DMS53 treated with DMSO at 0.1 percent for 48 hours (cell line): ENCODE results near the gene CYTH1.
A peak's percentile ranks its signal among the peaks of the same experiment; 100 is the strongest.

Experiments
- DNase-seq: peaks from one replicate; lab custom pipeline; 2025; ENCODE audit not compliant: unreplicated experiment; lab: John Stamatoyannopoulos, UW

Gene CYTH1

DNA sequence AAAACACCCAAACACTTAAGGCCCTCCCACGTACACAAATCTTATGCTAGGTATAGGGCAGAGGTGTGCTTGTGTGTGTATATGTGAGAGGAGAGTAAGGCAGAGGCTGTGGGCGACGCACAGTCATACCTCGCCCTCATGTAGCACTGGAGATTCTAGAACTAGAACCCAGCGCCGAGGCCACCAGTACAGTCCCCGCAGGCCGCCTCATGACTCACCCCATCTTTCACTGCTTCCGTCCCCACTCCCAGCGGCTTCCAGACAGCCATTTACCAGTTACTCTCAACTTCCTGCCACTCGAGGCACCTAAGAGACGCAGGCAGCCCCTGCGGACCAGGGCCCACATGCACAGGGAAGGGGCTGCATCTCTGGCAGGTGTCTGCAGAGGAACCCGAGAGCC lies 23.2 kb upstream of the CYTH1 start:
- DNase-seq: no peak

DNA sequence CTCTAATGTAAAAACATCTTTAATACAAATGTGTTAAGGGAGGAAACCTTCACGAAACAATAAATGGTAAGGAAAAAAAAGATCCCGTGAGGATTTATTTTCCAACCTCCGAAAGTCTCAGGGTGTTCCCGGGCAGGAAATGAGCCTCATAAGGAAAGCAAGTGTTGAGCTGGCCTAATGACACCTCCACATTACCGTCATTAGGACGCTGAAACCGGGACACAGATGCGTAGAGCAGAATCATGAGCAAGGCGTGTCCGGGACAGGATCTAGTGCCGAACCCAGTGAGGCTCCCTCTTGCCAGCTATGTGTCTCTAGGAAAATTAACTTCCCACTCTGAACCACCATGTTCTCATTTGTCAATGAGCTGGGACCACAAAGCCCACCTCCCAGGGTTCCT lies 22.7 kb upstream of the CYTH1 start:
- DNase-seq: no peak

DNA sequence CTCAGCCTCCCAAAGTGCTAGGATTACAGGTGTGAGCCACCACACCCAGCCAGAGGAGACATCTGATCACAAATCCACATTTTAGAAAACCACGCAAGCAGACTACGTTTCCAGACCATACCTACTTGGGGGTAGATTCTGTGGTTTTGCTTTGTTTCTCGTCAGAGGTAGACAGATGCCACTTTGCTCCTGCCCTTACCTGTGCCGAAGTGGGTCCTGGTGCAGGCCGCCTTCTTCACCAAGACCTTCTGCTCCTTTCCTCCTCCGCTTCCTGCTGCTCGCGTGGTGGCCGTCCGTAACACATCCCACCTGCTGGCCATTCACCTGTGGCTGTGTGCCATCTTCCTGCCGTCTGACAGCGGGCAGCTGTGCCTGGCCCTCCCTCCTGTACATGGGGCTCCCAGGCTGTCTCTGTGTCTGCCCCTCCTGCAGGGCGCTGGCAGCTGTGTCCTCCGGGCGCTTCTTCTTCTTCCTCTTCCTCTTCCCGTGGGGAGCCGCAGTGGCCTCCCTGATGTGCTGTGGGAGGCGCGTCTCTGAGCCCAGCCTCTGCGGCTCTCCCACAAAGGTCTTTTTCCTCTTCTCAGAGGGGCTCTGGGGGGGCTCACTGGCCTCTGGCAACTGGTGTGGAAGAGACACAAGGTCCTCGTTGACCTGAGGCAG lies 21.2 kb upstream of the CYTH1 start:
- no peak for DNase-seq

DNA sequence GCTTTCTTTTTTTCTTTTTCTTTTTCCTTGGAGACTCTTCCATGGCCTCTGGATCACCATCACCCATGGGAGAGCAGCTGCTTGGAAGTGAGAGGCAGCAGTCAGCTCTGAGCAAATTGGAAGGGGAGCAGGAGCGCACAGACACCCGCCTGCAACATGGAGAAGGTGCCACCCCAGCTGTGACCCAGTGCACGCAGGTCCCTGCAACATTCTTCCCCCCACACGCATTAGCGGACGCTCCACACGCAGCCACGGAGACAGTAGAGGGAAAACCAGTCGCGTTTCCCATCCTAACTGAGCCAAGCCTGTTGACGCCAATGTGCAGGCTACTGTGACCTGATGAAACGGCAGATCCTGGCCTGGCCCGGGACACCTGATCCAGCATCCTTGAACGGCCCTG lies 20.4 kb upstream of the CYTH1 start:
- DNase-seq: no peak

DNA sequence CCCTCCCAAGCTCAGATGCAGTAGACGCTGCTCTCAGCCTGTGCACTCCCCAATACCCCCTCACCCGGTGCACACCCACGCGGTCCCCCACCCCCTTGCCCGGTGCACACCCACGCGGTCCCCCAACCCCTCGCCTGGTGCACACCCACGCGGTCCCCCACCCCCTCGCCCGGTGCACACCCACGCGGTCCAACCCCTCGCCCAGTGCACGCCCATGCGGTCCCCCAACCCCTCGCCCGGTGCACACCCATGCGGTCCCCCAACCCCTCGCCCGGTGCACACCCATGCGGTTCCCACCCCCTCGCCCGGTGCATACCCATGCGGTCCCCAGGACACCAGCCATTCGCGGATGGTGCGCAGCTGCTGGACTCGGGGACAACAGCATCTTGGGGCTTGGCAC lies 19.9 kb upstream of the CYTH1 start:
- DNase-seq: no peak

DNA sequence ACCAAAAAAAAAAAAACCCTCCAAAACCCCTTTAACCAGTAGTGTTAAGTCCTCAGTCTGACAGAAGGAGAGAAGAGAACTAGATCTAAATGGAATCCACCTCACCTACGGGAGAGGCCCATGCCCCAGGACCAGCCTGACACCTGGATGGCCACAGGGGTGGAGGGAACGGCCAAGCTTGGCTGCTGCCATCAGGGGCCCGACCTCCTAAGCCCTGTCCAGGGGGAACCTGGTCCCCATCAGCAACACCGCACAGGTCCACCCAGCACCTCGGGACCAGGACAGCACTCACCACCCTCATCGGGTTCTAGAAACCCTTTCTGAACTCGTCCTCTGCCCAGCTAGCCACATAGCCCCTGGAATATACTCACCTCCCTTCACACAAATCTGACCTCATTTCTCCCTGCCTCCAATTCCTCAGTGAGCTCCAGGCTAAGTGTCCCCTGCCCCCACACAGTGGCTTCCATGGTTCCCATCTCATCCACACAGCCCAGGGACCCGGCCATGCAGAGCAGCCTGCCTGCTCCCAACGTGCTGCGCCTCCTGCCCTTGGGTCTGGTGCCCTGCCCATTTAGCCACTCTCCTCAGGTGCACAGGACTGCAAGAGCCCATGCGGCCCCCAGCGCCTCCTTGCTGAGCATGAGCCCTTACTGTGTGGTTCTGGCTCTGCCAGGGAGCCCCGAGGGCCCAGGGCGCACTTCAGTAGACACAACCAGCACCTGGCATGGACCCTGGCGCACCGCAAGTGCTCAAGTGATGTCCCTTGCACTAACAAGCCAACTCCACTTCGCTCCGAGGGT lies 18.3 kb upstream of the CYTH1 start:
- no peak for DNase-seq

DNA sequence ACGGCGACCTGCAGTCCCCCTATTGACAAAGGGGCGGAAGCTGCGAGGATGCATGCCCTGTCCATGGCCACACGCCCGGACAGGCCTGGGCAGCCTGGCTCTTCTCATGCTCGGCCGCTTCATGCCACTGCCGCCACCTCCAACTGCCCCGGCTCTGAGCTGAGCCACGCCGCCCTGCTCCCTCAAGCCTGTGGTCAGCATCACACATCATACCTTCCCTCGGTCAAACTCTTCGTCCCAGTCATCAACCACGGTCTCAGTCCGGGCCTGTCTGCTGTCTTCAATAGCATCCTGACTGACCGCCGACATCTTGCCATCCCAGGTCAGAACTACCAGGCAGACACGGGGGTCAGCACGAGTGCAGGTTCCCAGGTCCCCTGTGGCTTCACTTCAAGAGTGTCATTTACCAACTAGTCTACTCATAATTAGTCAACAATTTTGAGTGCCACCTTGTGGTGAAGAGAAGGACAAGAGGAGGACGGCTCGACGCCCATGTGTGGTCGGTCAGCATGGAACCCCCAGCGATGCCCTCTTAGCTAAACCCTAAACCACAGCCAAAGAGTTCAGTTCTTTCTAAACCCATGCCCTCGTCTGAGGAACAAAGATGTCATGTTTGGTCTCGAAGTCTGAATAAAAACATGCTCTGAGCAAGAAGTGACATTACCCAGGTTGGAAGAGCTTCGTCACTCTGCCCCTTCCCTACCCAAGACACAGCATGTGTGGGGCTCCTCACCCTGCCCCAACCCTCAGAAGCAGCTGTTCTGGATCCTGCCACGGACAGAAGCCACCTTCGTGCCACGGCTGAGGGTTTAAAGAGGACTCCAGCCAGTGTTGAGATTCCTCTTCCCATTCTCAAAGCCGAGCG lies 16.9 kb upstream of the CYTH1 start:
- DNase-seq: peak; percentile 2

DNA sequence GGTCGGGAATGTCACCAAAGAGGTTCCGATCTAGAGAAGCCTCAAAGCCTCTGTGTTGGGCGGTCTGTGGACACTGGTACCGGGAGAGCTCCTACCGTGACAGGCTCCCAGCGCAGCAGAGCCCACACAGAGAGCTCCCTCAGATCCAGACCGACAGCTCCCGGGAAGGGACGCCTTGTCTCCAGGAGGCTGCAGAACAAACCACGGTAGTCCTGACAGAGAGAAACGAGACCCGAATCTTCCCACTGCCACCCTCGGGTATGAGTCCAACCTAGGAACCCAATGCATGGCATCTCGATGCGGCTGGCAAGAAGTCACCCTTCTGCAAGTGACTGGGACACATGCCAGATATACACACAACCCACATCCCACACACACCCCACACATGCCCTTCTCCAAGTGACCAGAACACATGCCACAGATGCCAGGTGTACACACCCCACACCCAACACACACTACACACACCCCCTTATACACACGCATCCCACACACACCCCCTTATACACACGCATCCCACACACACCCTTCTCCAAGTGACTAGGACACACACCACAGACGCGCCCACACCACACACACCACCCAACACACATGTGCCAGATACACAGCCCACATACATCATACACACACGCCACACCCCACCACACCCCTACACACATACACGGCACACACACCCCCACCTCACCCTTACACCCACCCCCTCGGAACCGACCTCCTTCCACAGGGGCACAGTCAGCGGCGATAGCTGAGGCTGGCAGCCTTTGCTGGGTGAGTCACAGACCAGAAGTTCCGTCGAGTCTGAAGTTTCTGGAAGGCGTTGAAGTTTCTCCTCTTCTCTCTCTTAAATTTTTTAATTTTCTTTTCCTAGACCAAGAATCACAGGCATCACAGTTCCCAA lies 15.9 kb upstream of the CYTH1 start:
- DNase-seq: no peak

DNA sequence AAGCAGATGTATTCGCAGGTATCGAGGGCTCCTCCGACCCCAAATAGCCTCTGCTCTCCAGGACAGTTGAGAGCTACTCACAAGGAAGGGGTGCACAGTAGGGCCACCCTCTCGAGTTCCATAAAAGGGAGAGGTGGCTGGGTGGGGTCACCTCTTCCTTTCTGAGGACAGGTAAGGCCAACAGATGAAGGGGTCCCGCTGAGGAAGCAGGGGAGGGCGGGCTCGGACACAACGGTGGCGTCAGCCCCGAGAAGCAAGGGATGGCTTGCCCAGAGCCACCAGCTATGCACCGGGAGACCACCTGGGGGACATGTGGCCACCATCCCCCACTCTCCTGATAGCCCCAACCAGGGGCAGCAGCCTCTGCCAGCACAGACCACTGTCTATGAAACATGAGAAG lies 15.1 kb upstream of the CYTH1 start:
- DNase-seq: no peak

DNA sequence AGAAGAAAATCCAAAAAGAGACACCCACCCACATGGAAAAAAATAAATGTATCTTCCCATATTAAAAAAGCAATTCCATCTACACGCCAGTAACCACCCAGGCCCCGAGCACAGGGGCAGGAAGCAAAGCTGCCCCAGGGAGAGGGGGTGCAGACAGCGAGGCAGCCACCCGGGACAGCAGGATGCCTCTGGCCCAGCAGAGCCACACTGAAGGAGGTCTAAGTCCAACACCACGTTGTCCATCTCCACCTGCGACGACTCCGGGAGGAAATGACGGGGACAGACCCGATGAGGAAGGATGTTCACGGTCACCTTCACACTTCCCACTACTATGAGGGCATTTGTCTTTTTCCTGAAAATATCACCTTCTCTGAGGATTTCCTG lies 14.4 kb upstream of the CYTH1 start:
- DNase-seq: no peak

DNA sequence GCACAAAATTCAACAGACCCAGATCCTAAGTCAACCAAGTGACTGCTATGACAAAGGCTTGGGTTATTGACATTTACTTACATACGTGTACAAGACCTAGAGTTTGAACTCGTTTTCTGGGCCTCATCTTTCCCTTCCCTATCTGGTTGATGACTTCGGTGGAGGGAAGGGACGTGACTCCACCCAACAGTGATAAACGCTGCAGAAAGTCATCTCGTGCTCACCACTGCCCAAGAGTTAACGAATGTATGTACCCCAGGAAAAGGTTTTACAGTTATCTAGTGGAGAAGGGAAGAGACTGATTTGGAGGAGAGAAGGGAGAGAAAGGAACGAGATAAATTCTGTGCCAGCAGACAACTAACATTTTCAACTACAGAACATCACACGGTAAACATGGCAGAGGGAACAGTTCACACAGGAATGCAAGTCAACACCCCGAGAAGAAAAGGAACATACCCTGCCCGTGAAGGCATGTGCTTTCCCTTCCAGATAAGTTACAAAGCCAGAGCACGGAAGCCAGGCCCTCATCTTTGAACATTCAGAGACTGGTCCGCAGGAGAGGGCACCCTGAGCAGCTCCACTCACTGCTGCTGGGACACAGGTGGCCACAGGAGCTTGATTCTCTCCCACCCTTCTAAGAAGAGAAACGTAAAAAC lies 13.9 kb upstream of the CYTH1 start:
- no peak for DNase-seq

DNA sequence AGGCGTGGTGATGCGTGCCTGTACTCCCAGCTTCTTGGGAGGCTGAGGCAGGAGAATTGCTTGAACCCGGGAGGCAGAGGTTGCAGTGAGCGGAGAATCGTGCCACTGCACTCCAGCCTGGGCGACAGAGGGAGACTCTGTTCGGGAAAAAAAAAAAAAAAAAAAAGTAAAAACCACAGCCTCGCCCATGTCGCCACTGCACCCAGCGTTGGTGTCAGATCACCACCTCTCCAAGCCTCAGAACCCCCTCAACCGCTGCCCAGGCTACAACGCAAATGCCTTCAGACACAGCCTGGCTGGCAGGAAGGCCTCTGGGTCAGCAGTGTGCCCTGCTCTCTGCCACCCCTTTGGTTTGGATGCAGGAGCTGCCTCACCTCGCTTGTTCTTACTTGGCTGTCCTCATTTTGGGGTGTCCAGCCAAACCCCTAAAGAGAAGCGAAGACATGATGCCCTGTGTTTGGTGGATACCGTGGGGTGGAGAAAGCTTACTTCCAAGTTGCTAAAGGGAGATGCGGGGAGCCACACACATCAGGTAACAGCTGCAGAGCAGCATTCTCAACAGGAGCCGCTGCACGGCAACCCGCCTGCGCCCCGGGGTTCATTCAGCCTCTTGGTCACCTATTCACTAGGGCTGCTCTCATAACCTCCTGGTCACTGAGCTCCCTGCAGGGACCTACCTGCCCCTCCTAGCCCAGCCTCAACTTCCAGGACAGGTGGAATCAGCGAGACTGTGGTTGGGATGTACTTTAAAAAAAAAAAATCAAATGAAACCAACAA lies 13.0 kb upstream of the CYTH1 start:
- DNase-seq: no peak

DNA sequence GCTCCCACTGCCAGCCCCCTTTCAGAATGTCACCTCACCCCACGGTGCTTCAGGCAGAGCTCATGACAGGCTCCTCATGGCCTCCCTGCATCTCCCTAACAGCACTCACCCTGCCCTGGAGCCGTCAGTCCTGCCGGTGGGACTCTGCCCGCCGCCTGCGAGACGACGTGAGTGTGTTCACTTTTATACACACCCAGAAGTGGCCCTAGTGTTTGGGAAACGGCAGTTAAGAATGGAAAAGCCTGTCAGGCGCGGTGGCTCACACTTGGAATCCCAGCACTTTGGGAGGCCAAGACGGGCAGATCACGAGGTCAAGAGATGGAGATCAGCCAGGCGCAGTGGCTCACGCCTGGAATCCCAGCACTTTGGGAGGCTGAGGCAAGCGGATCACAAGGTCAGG lies 12.3 kb upstream of the CYTH1 start:
- DNase-seq: no peak

DNA sequence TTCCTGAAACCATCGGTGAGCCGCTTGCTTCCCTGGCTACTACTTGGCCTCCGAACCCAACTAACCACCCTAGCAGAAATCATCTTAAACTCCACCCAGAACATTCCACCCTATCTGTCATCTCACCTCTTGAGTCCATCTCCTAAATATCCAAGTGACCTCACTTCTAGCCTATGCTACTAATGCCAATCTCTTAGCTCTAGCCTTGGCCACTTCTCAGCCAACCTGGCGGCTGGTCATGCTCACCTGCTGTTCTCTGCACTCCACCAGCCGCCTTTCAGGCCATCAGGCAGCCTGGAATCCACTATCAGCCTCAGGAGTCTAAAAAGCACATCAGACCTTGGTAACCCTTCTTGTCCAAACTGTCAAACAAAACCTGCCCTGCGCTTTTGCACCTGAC lies 11.9 kb upstream of the CYTH1 start:
- DNase-seq: no peak

DNA sequence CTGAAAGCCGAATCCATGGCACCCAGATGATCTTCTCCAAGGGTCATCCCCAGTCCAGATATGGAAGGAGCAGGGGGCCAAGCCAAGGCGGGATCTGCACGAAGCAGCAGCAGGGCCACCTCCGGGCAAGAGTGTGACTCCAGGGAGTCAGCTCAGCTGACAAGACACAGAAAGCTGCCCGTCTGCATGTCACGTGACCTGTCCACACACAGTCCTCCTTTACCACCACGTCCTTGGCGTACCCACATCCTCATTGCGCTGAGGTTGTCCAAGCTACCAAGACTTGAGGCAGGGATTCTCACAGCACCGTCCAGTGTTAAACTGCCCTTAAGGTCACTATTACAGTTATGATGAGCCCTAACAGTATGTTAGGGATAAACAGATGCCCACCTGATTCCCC lies 11.3 kb upstream of the CYTH1 start:
- DNase-seq: no peak

DNA sequence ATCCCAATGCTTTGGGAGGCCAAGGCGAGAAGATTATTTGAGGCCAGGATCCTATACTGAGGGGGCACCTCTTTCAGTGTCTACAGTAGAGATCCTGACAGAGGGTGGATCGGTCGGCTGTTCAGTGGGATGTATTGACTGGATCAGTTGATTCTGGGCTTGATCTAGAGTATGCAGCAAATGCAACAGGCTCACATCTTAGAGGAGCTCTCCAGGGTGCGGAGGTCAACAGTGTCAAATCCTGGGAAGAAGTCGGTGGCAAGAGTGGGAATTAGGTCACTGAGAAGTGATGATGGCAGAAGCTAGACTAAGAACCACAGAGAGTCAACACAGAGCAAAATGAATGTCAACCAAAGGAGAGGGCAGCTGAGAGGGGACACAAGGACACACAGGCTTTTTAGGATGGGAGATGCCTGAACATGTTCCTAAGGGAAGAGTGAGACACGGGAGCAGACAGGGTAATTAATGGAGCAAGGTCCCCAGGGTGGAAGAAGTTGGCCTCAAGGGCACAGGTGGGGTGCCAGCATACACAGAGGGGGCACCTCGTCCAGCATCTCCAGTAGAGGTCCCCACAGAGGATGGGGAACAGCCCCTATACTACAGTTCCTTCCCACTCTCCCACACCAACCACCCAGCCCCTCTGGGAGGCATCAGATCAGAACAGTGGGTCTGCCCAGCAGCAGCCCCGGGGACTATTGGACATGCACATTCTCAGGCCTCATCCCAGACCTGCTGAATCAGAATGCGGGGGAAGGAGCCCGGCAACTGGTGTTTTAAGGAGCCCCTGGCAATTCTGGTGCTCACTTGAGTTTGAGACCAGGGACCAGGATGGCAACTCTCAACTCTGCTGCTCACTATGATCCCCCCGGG lies 10.0 kb upstream of the CYTH1 start:
- no peak for DNase-seq

DNA sequence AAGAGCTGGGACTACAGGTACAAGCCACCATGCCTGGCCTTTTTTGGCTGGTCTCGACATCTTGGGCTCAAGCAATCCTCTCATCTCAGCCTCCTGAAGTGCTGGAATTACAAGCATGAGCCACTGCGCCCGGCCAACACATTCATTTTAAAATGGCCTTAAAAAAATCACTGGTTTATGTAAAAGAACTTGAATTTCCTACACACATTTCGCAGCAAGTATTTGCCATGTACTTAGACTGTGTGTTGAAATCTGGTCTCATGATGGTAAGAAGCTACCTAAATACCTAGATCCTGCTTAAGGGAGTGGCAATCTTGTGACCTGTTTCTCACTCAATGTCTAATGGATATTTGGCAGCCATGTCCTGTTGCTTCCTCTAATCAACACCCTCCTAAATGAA lies 8.5 kb upstream of the CYTH1 start:
- no peak for DNase-seq

DNA sequence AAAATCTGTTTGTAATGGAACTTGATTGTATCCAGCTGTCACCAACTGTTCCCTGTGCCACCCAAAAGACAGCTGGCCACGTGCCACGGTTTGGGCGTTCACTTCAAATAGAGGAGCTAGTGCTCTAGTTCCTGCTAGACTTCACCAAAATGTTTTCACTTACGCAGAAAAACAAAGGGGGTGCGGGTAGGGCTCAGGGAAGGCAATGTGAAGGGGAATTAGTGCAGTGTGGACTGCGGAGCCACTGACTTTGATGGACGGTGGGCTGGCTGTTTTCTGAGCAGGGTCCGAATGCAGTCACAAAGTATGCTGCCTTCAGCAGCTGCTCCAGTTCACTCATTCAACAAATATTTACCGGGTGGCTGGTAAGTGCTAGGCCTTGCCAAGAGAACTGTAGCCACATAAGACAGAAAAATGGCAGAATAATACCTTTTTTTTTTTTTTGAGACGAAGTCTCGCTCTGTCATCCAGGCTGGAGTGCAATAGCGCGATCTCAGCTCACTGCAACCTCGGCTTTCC lies 7.6 kb upstream of the CYTH1 start:
- peak; percentile 82 for DNase-seq
